K562 (cell line): Measurements from ENCODE around the gene LSS. TPM values are rescaled to one million over a fixed set of nuclear protein-coding genes. Genes with fewer than 3 reads are reported as not detected.

Experiments
- CBFB ChIP-seq: sonication (generic); formaldehyde crosslinking; IDR thresholded peaks from 2 replicates; pipeline ENCODE4 v1.4.0; 2020; ENCODE audit warnings: mild to moderate bottlenecking, missing genetic modification reagents
- CBX5 ChIP-seq: IDR thresholded peaks from 2 replicates; pipeline ENCODE4 v1.6.1; 2014; ENCODE audit warnings: low read depth, borderline replicate concordance
- CBX8 ChIP-seq: fragments of 200-600 bp; sonication (generic); IDR thresholded peaks from 2 replicates; pipeline ENCODE4 v1.6.1; 2012; ENCODE audit warnings: borderline replicate concordance, mixed run types, low read depth, mild to moderate bottlenecking, moderate library complexity, mixed read lengths, low read length, control low read depth, inconsistent platforms; ENCODE audit not compliant: poor library complexity, severe bottlenecking; ENCODE audit errors: extremely low read depth
- ETV6 ChIP-seq, 3 experiments: fragments of 150-350 bp in 1 of 3; sonication (generic) in 1 of 3; formaldehyde crosslinking in 1 of 3; IDR thresholded peaks; 2 replicates each; pipeline versions ENCODE4 v1.6.1 to v1.8.0; 2014 to 2022; ENCODE audit warnings: borderline replicate concordance in 2 of 3, low read depth in 2 of 3, antibody characterized with exemption in 1 of 3, low read length in 1 of 3, mild to moderate bottlenecking in 1 of 3, missing genetic modification reagents in 1 of 3
- EZH2 ChIP-seq: IDR thresholded peaks from 2 replicates; pipeline ENCODE4 v1.6.1; 2012; ENCODE audit warnings: low read depth, mild to moderate bottlenecking, inconsistent platforms, low read length, borderline replicate concordance
- GMEB1 ChIP-seq: fragments of 250-450 bp; sonication (Bioruptor Pico); IDR thresholded peaks from 2 replicates; pipeline ENCODE4 v1.4.0; 2020; ENCODE audit warnings: mild to moderate bottlenecking
- MTA3 ChIP-seq: fragments of 450-650 bp; formaldehyde crosslinking; IDR thresholded peaks from 2 replicates; pipeline ENCODE4 v1.6.1; 2017; ENCODE audit warnings: mild to moderate bottlenecking, borderline replicate concordance
- NCOA4 ChIP-seq: fragments of 450-650 bp; IDR thresholded peaks from 2 replicates; pipeline ENCODE4 v1.6.1; 2018; ENCODE audit warnings: mild to moderate bottlenecking; ENCODE audit not compliant: partially characterized antibody
- NCOR1 ChIP-seq: fragments of 450-650 bp; IDR thresholded peaks from 2 replicates; pipeline ENCODE4 v1.6.1; 2016; ENCODE audit warnings: mild to moderate bottlenecking, moderate library complexity
- NEUROD1 ChIP-seq: fragments of 150-350 bp; IDR thresholded peaks from 2 replicates; pipeline ENCODE4 v1.6.1; 2014; ENCODE audit warnings: borderline replicate concordance, low read length, low read depth; ENCODE audit not compliant: partially characterized antibody
- NFYB ChIP-seq: IDR thresholded peaks from 2 replicates; pipeline ENCODE4 v1.6.1; 2011; ENCODE audit warnings: mild to moderate bottlenecking, moderate library complexity; ENCODE audit not compliant: insufficient read length; ENCODE audit errors: extremely low read depth
- NONO ChIP-seq, 2 experiments: fragments of 200-400 bp in 1 of 2; fragments of 450-650 bp in 1 of 2; formaldehyde crosslinking in 1 of 2; IDR thresholded peaks; 2 replicates each; pipeline ENCODE4 v1.6.1; 2017; ENCODE audit warnings: low read depth in 2 of 2, mild to moderate bottlenecking in 2 of 2, moderate library complexity in 2 of 2, low read length in 1 of 2
- NR4A1 ChIP-seq, 2 experiments: fragments of 250-450 bp in 1 of 2; fragments of 450-650 bp in 1 of 2; sonication (Bioruptor Pico) in 1 of 2; IDR thresholded peaks; 2 replicates each; pipeline versions ENCODE4 v1.4.0 to v1.6.1; 2016 to 2020; ENCODE audit warnings: mild to moderate bottlenecking in 2 of 2, missing compliant biosample characterization in 1 of 2, missing genetic modification characterization in 1 of 2, moderate library complexity in 1 of 2
- RBM25 ChIP-seq: fragments of 200-400 bp; formaldehyde crosslinking; IDR thresholded peaks from 2 replicates; pipeline ENCODE4 v1.6.1; 2018; ENCODE audit warnings: low read length, low read depth, moderate library complexity; ENCODE audit not compliant: severe bottlenecking
- RCOR1 ChIP-seq, 2 experiments: IDR thresholded peaks; 2 replicates each; pipeline ENCODE4 v1.6.1; 2012; ENCODE audit warnings: low read depth in 2 of 2, low read length in 2 of 2, borderline replicate concordance in 1 of 2, improper control_type of control experiment in 1 of 2
- RFX7 ChIP-seq: fragments of 250-450 bp; sonication (Bioruptor Pico); IDR thresholded peaks from 2 replicates; pipeline ENCODE4 v1.5.1; 2021; ENCODE audit warnings: mild to moderate bottlenecking
- SAFB ChIP-seq: fragments of 200-400 bp; formaldehyde crosslinking; IDR thresholded peaks from 2 replicates; pipeline ENCODE4 v1.6.1; 2017; ENCODE audit warnings: low read depth, low read length, borderline replicate concordance
- TCF7 ChIP-seq: sonication (generic); IDR thresholded peaks from 2 replicates; pipeline ENCODE4 v1.6.1; 2016; ENCODE audit warnings: antibody characterized with exemption, borderline replicate concordance
- TEAD4 ChIP-seq, 2 experiments: sonication (generic) in 1 of 2; formaldehyde crosslinking in 1 of 2; IDR thresholded peaks; 2 replicates each; pipeline versions ENCODE4 v1.6.1 to v1.8.0; 2012 to 2022; ENCODE audit warnings: borderline replicate concordance in 1 of 2, inconsistent platforms in 1 of 2, low read length in 1 of 2, mild to moderate bottlenecking in 1 of 2, missing genetic modification reagents in 1 of 2
- THAP7 ChIP-seq: fragments of 250-450 bp; sonication (Bioruptor Pico); IDR thresholded peaks from 2 replicates; pipeline ENCODE4 v1.5.0; 2021
- USF1 ChIP-seq: sonication (generic); formaldehyde crosslinking; IDR thresholded peaks from 2 replicates; pipeline ENCODE4 v1.9.0; 2022; ENCODE audit warnings: mild to moderate bottlenecking, missing genetic modification reagents
- ZNF436 ChIP-seq: fragments of 250-450, 450-650 bp; sonication (Bioruptor Pico); formaldehyde crosslinking; IDR thresholded peaks from 2 replicates; pipeline ENCODE4 v1.7.0; 2020; ENCODE audit warnings: mild to moderate bottlenecking
- ZNF785 ChIP-seq: fragments of 250-450 bp; sonication (Bioruptor Pico); IDR thresholded peaks from 2 replicates; pipeline ENCODE4 v1.4.0; 2020; ENCODE audit warnings: mild to moderate bottlenecking
- polyA plus RNA-seq, 8 experiments: library from polyadenylated mRNA; depleted of rRNA in 4 of 8; stranded (reverse) in 5 of 8; unstranded in 3 of 8; fragments of >200 nt; fragmentation: Nextera tagmentation in 2 of 8; fragmentation: Illumina TruSeq in 1 of 8; extraction: Ambion mirVana in 2 of 8; extraction: Trizol in 1 of 8; gene quantifications; 2 replicates each; pipeline versions ENCODE4 v1.2.1 to v1.2.3, GENCODE V29; 2011 to 2014; ENCODE audit warnings: inconsistent platforms in 1 of 8, missing spikeins in 1 of 8
- total RNA-seq, 7 experiments: library from RNA; depleted of rRNA in 6 of 7; stranded (reverse); fragments of >200 nt in 6 of 7; fragmentation: Illumina TruSeq in 2 of 7; extraction: Trizol in 2 of 7; gene quantifications; 2 replicates each; pipeline versions ENCODE4 v1.2.1 to v1.2.3, GENCODE V29; 2011 to 2021; ENCODE audit warnings: low replicate concordance in 1 of 7

The LSS gene
- total and polyA plus RNA-seq, 9 of the 15 experiments (the other 6 are each of a cell fraction or from before 2014, with no cell fraction given) = 2.2 to 89.5 (median 37.4) TPM

GRCh38 chr21:46153247-46154154, 75.1 kb downstream of the LSS start (continued):
- TF ChIP-seq NONO (IDR thresholded peaks at IDR 0.05; ENCODE audit: low read depth in 2 of 2, low read length in 1 of 2) (peak in 1 of 2 experiments; percentile 52; a peak in 1 of 4 replicates), EZH2 (no peak), TCF7 (no peak), CBX5 (no peak), ZNF785 (CRISPR knock-in tag) (no peak), MTA3 (peak; percentile 77), NFYB (no peak), GMEB1 (CRISPR knock-in tag) (no peak), CBX8 (no peak), THAP7 (no peak), NCOA4 (no peak), ZNF436 (CRISPR knock-in tag) (no peak), NEUROD1 (no peak), NR4A1 (CRISPR knock-in tag; IDR thresholded peaks at IDR 0.05) (no peak), NR4A1 (tag; IDR thresholded peaks at IDR 0.05) (0 out of 2 replicates have a peak, but pooled peaks have one; percentile 46), NCOR1 (peak; percentile 80), RBM25 (no peak), SAFB (peak; percentile 74; the same call in 1 of the 2 replicates), RFX7 (no peak), TEAD4 (IDR thresholded peaks at IDR 0.05; ENCODE audit: low read length) (peak; percentile 80), TEAD4 (CRISPR knock-in tag; IDR thresholded peaks at IDR 0.05; ENCODE audit: borderline replicate concordance) (no peak), ETV6 (IDR thresholded peaks at IDR 0.05; ENCODE audit: borderline replicate concordance in 1 of 2, low read depth in 2 of 2, low read length in 1 of 2) (0 out of 4 replicates have a peak, but pooled peaks of 1 of the 2 experiments have one; percentile 5), ETV6 (CRISPR knock-in tag; IDR thresholded peaks at IDR 0.05; ENCODE audit: borderline replicate concordance) (no peak), CBFB (CRISPR knock-in tag) (no peak), USF1 (CRISPR knock-in tag) (no peak), RCOR1 (IDR thresholded peaks at IDR 0.05; ENCODE audit: borderline replicate concordance in 1 of 2, low read depth in 2 of 2, low read length in 2 of 2) (peak in 1 of 2 experiments; percentile 8; a peak in 1 of 4 replicates)
